A172 (cell line): ENCODE results near the gene HOXB4. TPM values are rescaled to one million over a fixed set of nuclear protein-coding genes. Genes with fewer than 3 reads are reported as not detected.

ENCODE experiments used
- DNase-seq: peaks from one replicate; pipeline ENCODE4 v3.0.0-alpha.2; 2015; ENCODE audit warnings: low spot score
- total RNA-seq: library from RNA; depleted of rRNA; stranded (reverse); fragments of >200 nt; shearing (Covaris generic); gene quantifications from 2 replicates; pipeline ENCODE4 v1.2.3, GENCODE V29; 2014; rRNA removed

HOXB4 gene
- total RNA-seq = 5.1 and 6.3 TPM in 2 replicates

GRCh38 chr17:48577946-48578615, at the start of gene HOXB4:
Gene HOXB4 (minus strand): TSS chr17:48578350. CDS start chr17:48578319, 31 bp downstream.
- DNase-seq = peak; percentile 71

- no peak for DNase-seq
These were observed 49.0 kb upstream of the HOXB4 start for GRCh38 chr17:48627118-48627597.

GRCh38 chr17:48626245-48627117, 48.3 kb upstream of the HOXB4 start, which contains the start of gene HOXB9:
Gene HOXB9 (minus strand): TSS chr17:48626358. CDS start chr17:48626269, 89 bp downstream.
- peak; percentile 77 for DNase-seq

GRCh38 chr17:48625495-48626244, 47.5 kb upstream of the HOXB4 start:
- peak; percentile 46 for DNase-seq

- peak; percentile 39 for DNase-seq
These were observed 46.7 kb upstream of the HOXB4 start for GRCh38 chr17:48624544-48625494.

- DNase-seq = no peak
These were observed 46.0 kb upstream of the HOXB4 start for GRCh38 chr17:48624118-48624517.

- no peak for DNase-seq
These were observed 45.4 kb upstream of the HOXB4 start for GRCh38 chr17:48623583-48623982.

GRCh38 chr17:48622857-48623256, 44.7 kb upstream of the HOXB4 start:
- no peak for DNase-seq

GRCh38 chr17:48621410-48622392, 43.6 kb upstream of the HOXB4 start:
- DNase-seq = no peak

- no peak for DNase-seq
These were observed 42.5 kb upstream of the HOXB4 start for GRCh38 chr17:48620461-48621139.

- DNase-seq = no peak
These were observed 41.8 kb upstream of the HOXB4 start for GRCh38 chr17:48619826-48620449.

- peak; percentile 92 for DNase-seq
These were observed 40.2 kb upstream of the HOXB4 start for GRCh38 chr17:48618256-48618896.

GRCh38 chr17:48617471-48618255, 39.5 kb upstream of the HOXB4 start:
- peak; percentile 39 for DNase-seq

- peak; percentile 50 for DNase-seq
These were observed 38.7 kb upstream of the HOXB4 start for GRCh38 chr17:48616717-48617470.

GRCh38 chr17:48615963-48616716, 38.0 kb upstream of the HOXB4 start:
- DNase-seq = peak; percentile 52
